ENCODE measurements around the gene WDR7. TPM values are rescaled to one million over a fixed set of nuclear protein-coding genes. Genes with fewer than 3 reads are reported as not detected.

WDR7 gene
- total RNA-seq, 2 donors from 2014 or later, result 22.3 to 24.0 TPM

DNA sequence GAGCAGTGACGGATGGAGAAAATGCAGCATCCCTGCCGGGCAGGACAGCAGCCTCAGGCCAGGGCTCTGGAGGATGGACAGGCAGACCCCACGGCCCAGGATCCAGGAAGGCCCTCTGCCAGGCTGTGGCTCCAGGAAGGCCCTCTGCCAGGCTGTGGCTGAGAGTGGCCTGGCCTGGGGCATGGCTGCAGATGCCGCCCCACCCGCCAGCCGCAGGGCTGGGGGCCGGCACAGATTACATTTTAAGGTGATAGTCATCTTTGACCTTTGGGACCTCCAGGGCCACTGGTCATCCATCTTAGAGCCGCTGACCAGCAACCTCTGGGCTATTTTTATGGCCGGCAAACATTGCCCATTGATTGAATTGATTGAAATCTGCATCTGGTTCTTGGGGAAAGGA, 397.7 kb downstream of the WDR7 start:
- H3K9me3 ChIP-seq, result peaks cover 0 to 17% of the 10 kb centered on the region in 2 donors

DNA sequence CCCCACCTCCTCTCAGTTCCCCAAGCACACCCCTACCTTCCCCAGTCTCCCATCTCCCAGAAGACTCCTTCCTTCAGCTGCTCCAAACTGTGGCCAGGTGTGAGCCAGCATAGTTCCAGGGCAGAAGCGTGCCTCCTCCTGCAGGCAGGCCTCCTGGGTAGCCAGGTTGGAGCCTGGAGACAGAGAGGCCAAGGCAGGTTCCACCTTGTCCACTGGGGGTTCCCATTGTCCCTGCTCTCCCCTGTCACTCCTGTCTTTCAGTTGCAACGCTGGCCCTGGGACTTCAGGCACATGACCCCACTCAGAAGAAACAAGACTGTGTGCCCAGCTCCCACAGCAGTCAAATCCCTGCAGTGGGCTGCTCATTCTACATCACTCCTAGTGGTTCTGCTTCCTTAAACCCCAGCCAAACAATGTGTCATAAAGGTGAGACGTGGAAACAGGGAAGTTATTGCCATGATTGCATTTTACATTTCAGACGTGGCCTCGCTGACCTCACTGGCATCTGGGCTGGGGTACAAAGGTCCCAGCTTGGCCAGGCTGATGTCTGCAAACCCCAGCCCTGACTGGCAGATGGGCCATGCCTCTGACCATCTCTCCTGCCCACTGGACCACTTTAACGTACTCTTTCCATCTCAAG, 399.3 kb downstream of the WDR7 start:
- Histone ChIP-seq H3K9me3 (peaks cover 0 to 17% of the 10 kb centered on the region in 2 donors), H3K4me3 (no peak overlapping the region), H3K4me1 (no peaks in the 10 kb centered on the region), H3K36me3 (no peaks in the 10 kb centered on the region), H3K27ac (no peak overlapping the region), H3K27me3 (no peaks in the 10 kb centered on the region)
- TF ChIP-seq, protein P1, sequence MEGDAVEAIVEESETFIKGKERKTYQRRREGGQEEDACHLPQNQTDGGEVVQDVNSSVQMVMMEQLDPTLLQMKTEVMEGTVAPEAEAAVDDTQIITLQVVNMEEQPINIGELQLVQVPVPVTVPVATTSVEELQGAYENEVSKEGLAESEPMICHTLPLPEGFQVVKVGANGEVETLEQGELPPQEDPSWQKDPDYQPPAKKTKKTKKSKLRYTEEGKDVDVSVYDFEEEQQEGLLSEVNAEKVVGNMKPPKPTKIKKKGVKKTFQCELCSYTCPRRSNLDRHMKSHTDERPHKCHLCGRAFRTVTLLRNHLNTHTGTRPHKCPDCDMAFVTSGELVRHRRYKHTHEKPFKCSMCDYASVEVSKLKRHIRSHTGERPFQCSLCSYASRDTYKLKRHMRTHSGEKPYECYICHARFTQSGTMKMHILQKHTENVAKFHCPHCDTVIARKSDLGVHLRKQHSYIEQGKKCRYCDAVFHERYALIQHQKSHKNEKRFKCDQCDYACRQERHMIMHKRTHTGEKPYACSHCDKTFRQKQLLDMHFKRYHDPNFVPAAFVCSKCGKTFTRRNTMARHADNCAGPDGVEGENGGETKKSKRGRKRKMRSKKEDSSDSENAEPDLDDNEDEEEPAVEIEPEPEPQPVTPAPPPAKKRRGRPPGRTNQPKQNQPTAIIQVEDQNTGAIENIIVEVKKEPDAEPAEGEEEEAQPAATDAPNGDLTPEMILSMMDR (IDR thresholded peaks at IDR 0.05), result no peak
- DNase-seq (ENCODE audit: low spot score), result no peak

More for the DNA sequence above, 397.7 kb downstream of the WDR7 start:
- no peaks in the 10 kb centered on the region for H3K4me1 ChIP-seq
- no peaks in the 10 kb centered on the region for H3K36me3 ChIP-seq
- H3K4me3 ChIP-seq, result no peak overlapping the region
- TF ChIP-seq, protein P1 (IDR thresholded peaks at IDR 0.05), result no peak
- no peak for DNase-seq (ENCODE audit: low spot score)
- no peak overlapping the region for H3K27ac ChIP-seq
- no peaks in the 10 kb centered on the region for H3K27me3 ChIP-seq

- no peaks in the 10 kb centered on the region for H3K27me3 ChIP-seq
- TF ChIP-seq, protein P1 (IDR thresholded peaks at IDR 0.05), result no peak
- no peaks in the 10 kb centered on the region for H3K4me1 ChIP-seq
- H3K27ac ChIP-seq, result no peak overlapping the region
- peaks cover 0 to 9% of the 10 kb centered on the region in 2 donors for H3K9me3 ChIP-seq
- H3K36me3 ChIP-seq, result no peaks in the 10 kb centered on the region
- H3K4me3 ChIP-seq, result no peak overlapping the region
- no peak for DNase-seq (ENCODE audit: low spot score)
These were observed 400.0 kb downstream of the WDR7 start for GRCh38 chr18:57051021-57051656.

GRCh38 chr18:57051657-57052044, 400.5 kb downstream of the WDR7 start:
- Histone ChIP-seq H3K9me3 (peaks cover 0 to 4% of the 10 kb centered on the region in 2 donors), H3K4me3 (no peak overlapping the region), H3K27me3 (no peaks in the 10 kb centered on the region), H3K36me3 (no peaks in the 10 kb centered on the region), H3K27ac (no peak overlapping the region), H3K4me1 (no peaks in the 10 kb centered on the region)
- TF ChIP-seq, protein P1 (IDR thresholded peaks at IDR 0.05), result no peak
- no peak for DNase-seq (ENCODE audit: low spot score)

DNA sequence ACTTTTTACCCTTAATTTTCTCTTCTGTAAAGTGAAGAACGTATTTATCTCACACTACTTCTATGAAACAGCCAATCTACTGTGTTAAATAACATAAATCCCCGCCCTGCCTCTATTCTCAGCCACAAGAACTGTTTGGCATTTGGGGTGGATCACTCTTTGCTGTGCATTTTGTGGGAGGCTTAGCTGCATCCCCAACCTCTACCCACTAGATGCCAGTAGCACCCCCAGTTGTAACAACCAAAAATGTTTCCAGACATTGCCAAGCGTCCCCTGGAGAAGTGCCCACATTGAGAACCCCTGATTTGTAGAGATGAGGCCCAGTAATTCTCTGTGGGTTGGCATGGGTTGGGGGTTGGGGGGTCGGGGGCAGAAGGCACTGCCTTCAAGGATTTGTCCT, 401.0 kb downstream of the WDR7 start:
- H3K27ac ChIP-seq, result no peak overlapping the region
- TF ChIP-seq, protein P1 (IDR thresholded peaks at IDR 0.05), result no peak
- H3K9me3 ChIP-seq, result no peaks in the 10 kb centered on the region
- no peak overlapping the region for H3K4me3 ChIP-seq
- no peaks in the 10 kb centered on the region for H3K36me3 ChIP-seq
- no peaks in the 10 kb centered on the region for H3K4me1 ChIP-seq
- H3K27me3 ChIP-seq, result no peaks in the 10 kb centered on the region
- DNase-seq (ENCODE audit: low spot score), result no peak

Measured in right atrium auricular region (tissue), 2 donors.